ENCODE measurements around the gene SIGLEC14. TPM values are rescaled to one million over a fixed set of nuclear protein-coding genes. Genes with fewer than 3 reads are reported as not detected.

The SIGLEC14 gene
- total RNA-seq, 6 experiments from 2014 or later: 2.9 to 6.1 (median 3.4) TPM; not detected in 2

- no peaks in the 10 kb centered on the region for H3K9me3 ChIP-seq
- 58% methylated on average over 13 of the region's 14 CpGs for WGBS (ENCODE audit: insufficient coverage, low coverage, low lambda C conversion rate, missing lambda C conversion rate)
- ATAC-seq: no peak
- intact Hi-C loops (cut with DNase I): no loop called here
- no peak for DNase-seq
- no peaks in the 10 kb centered on the region for H3K4me1 ChIP-seq
- H3K27ac ChIP-seq: no peak overlapping the region
- no peaks in the 10 kb centered on the region for H3K27me3 ChIP-seq
- no peak for TF ChIP-seq POLR2A (IDR thresholded peaks at IDR 0.05)
- no peak for TF ChIP-seq CTCF (IDR thresholded peaks at IDR 0.05)
- H3K36me3 ChIP-seq: no peaks in the 10 kb centered on the region
- no peak overlapping the region for H3K4me3 ChIP-seq
Observed at GRCh38 chr19:51628153-51628939, 18.3 kb downstream of the SIGLEC14 start.

GRCh38 chr19:51627491-51628138, 19.0 kb downstream of the SIGLEC14 start:
- no peak overlapping the region for H3K27ac ChIP-seq
- intact Hi-C loops (cut with DNase I): no loop called here
- H3K36me3 ChIP-seq: no peaks in the 10 kb centered on the region
- H3K4me3 ChIP-seq: no peak overlapping the region
- ATAC-seq (no peak), DNase-seq (no peak)
- no peaks in the 10 kb centered on the region for H3K27me3 ChIP-seq
- 41% methylated on average over 4 of the region's 16 CpGs for WGBS (ENCODE audit: insufficient coverage, low coverage, low lambda C conversion rate, missing lambda C conversion rate)
- TF ChIP-seq POLR2A (IDR thresholded peaks at IDR 0.05): no peak
- no peak for TF ChIP-seq CTCF (IDR thresholded peaks at IDR 0.05)
- H3K4me1 ChIP-seq: no peaks in the 10 kb centered on the region
- H3K9me3 ChIP-seq: no peaks in the 10 kb centered on the region

- TF ChIP-seq CTCF (IDR thresholded peaks at IDR 0.05) (no peak), POLR2A (IDR thresholded peaks at IDR 0.05) (no peak)
- H3K9me3 ChIP-seq: no peaks in the 10 kb centered on the region
- DNase-seq: no peak
- H3K4me1 ChIP-seq: no peaks in the 10 kb centered on the region
- H3K27me3 ChIP-seq: no peaks in the 10 kb centered on the region
- H3K27ac ChIP-seq: no peak overlapping the region
- 23% methylated on average over 2 of the region's 2 CpGs for WGBS (ENCODE audit: insufficient coverage, low coverage, low lambda C conversion rate, missing lambda C conversion rate)
- intact Hi-C loops (cut with DNase I): no loop called here
- H3K4me3 ChIP-seq: no peak overlapping the region
- H3K36me3 ChIP-seq: no peaks in the 10 kb centered on the region
- ATAC-seq: no peak
Observed at GRCh38 chr19:51626675-51627074, 19.9 kb downstream of the SIGLEC14 start.

- DNase-seq: peak in 1 of 3 donors; percentile 35
- H3K4me3 ChIP-seq: no peak overlapping the region
- TF ChIP-seq POLR2A (IDR thresholded peaks at IDR 0.05) (no peak), CTCF (IDR thresholded peaks at IDR 0.05) (no peak)
- no peak overlapping the region for H3K27ac ChIP-seq
- H3K27me3 ChIP-seq: no peaks in the 10 kb centered on the region
- H3K4me1 ChIP-seq: no peaks in the 10 kb centered on the region
- intact Hi-C loops (cut with DNase I): no loop called here
- no peaks in the 10 kb centered on the region for H3K36me3 ChIP-seq
- H3K9me3 ChIP-seq: no peaks in the 10 kb centered on the region
- ATAC-seq: no peak
- WGBS (ENCODE audit: insufficient coverage, low coverage, low lambda C conversion rate, missing lambda C conversion rate): 12% methylated on average over 2 of the region's 2 CpGs
Observed at GRCh38 chr19:51621178-51621577, 25.4 kb downstream of the SIGLEC14 start.
